Middle frontal gyrus (tissue), 1 donor: Measurements from ENCODE around the gene FTHL17.

Experiments used
- DNase-seq: peaks from one replicate; pipeline ENCODE4 v3.0.0-alpha.2; 2015; ENCODE audit warnings: low spot score; ENCODE audit errors: extremely low spot score

FTHL17 gene

DNA sequence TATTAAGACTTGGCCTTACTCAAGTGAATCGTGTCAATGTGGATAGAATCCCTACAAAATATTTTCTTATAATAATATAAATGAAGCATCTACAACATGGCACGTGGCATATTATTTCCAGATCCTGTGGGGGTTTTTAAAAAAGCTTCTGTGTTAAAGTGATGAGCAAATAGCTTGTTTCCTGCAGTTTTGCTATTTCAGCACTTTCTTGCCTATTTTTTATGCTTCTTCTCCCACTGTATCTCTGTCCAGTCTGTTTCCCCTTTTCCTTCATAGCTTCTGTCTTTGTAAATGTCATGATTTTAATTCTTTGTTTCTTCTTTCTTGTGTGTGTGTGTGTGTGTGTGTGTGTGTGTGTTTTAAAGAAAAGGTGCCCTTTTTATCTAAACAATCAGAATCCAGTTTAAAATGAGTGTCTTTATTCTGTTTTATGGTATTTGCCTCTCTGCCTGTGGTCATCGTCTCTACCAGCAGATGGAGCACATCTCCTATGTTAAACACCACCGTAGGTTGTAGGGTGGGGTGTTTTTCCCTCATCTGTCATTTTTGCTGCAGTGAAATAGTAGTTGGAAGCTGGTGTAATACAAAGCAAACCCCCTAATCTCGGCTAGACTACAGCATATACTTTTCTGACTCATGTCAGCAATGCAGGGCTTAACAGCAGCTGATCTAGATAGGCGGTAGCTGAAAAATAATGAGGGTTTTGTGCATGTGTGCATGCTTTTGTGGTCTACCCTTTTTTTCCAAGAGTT lies 33.1 kb downstream of the FTHL17 start:
- DNase-seq = no peak

DNA sequence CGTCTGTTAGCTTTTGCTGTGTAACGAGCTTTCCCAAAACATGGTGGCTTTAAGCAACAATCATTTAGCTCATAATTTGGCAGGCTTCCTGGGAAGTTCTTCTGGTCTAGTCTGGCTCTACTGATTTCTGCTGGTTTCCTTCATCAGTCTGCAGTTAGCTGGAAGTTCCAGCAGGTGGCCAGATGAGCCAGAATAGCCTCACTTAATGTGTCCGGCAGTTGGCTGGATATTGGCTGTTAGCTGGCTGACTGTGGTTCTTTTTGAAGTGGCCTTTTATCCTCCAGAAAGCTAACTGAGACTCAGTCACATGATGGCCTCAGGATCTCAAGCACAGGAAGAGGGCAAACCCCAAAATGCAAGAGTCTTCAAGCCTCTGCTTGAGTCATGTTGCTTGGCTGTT lies 34.9 kb downstream of the FTHL17 start:
- DNase-seq = peak; percentile 27

DNA sequence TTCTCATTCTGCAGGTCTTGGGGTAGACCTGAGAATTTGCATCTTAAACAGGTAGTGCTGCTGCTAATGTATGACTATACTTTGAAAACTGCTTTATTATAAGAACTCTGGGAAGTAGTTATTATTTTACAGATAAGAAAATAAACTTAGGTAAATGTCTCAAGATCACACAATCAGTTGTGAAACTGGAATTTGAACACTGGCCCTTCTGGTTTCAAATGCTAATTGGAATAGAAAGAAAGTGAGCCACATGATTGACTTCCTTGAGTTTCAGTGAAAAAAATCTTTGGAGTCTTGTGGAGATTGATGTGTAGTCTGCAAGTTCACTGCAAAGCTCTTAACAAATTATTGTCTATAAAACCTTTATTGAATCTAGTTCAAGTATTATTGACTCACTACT lies 44.5 kb downstream of the FTHL17 start:
- no peak for DNase-seq

DNA sequence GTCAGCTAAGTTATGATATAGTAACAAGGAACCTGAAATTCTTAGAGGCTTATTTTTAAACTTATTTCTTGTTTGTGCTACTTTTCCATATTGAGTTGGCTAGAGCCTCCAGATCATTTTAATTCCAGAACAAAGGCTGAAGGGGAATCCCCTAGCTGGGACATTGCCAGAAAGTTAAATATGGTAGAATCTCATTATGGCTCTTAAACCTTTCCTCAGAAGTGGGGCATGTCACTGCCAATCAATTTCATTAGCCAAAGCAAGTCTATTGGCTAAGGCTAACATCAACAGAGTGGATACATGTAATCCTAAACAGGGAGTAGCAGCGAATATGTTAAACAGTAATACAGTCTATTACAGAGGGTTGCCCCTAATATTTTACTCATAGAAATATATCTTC lies 47.0 kb downstream of the FTHL17 start:
- DNase-seq = no peak

DNA sequence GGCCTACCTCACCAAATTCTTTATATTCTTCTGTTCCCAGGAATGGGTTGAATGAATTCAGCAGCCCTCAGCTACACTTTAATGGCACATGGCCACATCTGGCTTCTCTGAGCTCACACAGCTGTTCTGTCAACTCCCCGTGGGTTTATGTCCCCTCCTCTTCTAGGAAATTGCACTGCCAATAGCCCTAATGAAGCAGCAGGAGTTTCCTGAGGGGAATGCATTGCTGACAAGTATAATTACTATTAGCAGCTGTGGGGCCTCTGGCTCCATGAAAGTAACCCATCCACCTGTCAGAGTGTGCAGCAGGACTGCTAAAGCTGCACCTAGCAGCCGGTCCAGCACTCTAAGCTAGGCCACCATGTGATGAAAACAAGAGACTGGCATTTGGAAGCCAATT lies 50.3 kb downstream of the FTHL17 start:
- no peak for DNase-seq
